HepG2 (cell line): Measurements from ENCODE around the gene SUMO1. TPM values are rescaled to one million over a fixed set of nuclear protein-coding genes. Genes with fewer than 3 reads are reported as not detected.

Experiments used
- polyA plus RNA-seq, 8 experiments: library from polyadenylated mRNA; depleted of rRNA in 3 of 8; stranded (reverse) in 7 of 8; unstranded in 1 of 8; fragments of >200 nt; fragmentation: Illumina TruSeq in 4 of 8; extraction: Trizol in 4 of 8; gene quantifications; 2 replicates each; pipeline versions ENCODE4 v1.2.1 to v1.2.3, GENCODE V29; 2011 to 2016; ENCODE audit warnings: low read depth in 4 of 8, missing spikeins in 1 of 8, mixed read lengths in 1 of 8; ENCODE audit not compliant: insufficient read depth in 1 of 8
- small RNA-seq, 3 experiments: library from RNA; depleted of rRNA; stranded (forward); fragments of <200 nt; gene quantifications; one replicate each; pipeline ENCODE3, GENCODE V24; 2012; ENCODE audit warnings: low read depth in 2 of 3, low replicate concordance in 1 of 3; ENCODE audit not compliant: insufficient read length in 3 of 3, insufficient read depth in 2 of 3
- total RNA-seq, 5 experiments: library from RNA; depleted of rRNA; stranded (reverse); fragments of >200 nt; fragmentation: Illumina TruSeq; extraction: Trizol; gene quantifications; 2 replicates each; pipeline ENCODE4 v1.2.3, GENCODE V29; 2016; ENCODE audit warnings: low read depth in 1 of 5

The SUMO1 gene
- total and polyA plus RNA-seq, 2 of the 13 experiments (the other 11 are each of a cell fraction or from before 2014, with no cell fraction given) = 101 to 173 TPM

Small RNA genes within 50 kb of the gene (small RNA-seq; reads per million reads assigned to genes)
- gene AC079354.2 (0 reads per million in 3 experiments), gene RF00575 (0.10 to 1.9 (median 0.98) reads per million in 3 experiments), gene SNORD70 (154 to 2,200 (median 1,628) reads per million in 3 experiments)

Other genes with a start within 250 kb of the SUMO1 start
- gene FZD7, start 204.7 kb downstream of the SUMO1 start, total RNA-seq (2016; rRNA removed; fragmentation: Illumina TruSeq; extraction: Trizol) = 0.13 TPM in 1 of 2 replicates, not detected in the other
- gene FZD7, start 204.7 kb downstream of the SUMO1 start, polyA plus RNA-seq (2011; rRNA removed) = 0.38 and 0.48 TPM in 2 replicates
- gene KIAA2012, start 165.3 kb downstream of the SUMO1 start, total RNA-seq (2016; rRNA removed; fragmentation: Illumina TruSeq; extraction: Trizol) = not detected in 2 replicates
- gene KIAA2012, start 165.3 kb downstream of the SUMO1 start, polyA plus RNA-seq (2011; rRNA removed) = not detected in 2 replicates
- 203 and 220 TPM in 2 replicates for gene NOP58, start 27.2 kb upstream of the SUMO1 start, total RNA-seq (2016; rRNA removed; fragmentation: Illumina TruSeq; extraction: Trizol)
- gene NOP58, start 27.2 kb upstream of the SUMO1 start, polyA plus RNA-seq (2011; rRNA removed) = 57.8 and 74.9 TPM in 2 replicates
- 5.5 and 7.4 TPM in 2 replicates for gene BMPR2, start 137.7 kb upstream of the SUMO1 start, total RNA-seq (2016; rRNA removed; fragmentation: Illumina TruSeq; extraction: Trizol)
- gene BMPR2, start 137.7 kb upstream of the SUMO1 start, polyA plus RNA-seq (2011; rRNA removed) = 9.9 and 10.3 TPM in 2 replicates